Activated effector memory CD4-positive, alpha-beta T cell treated with Interleukin-2 at 50 U/mL for 16 hours (primary cell): ENCODE results near the gene OLFM1.

Experiments used
- DNase-seq: peaks from one replicate; pipeline ENCODE4 v3.0.0-alpha.2; 2020

Gene OLFM1

DNA sequence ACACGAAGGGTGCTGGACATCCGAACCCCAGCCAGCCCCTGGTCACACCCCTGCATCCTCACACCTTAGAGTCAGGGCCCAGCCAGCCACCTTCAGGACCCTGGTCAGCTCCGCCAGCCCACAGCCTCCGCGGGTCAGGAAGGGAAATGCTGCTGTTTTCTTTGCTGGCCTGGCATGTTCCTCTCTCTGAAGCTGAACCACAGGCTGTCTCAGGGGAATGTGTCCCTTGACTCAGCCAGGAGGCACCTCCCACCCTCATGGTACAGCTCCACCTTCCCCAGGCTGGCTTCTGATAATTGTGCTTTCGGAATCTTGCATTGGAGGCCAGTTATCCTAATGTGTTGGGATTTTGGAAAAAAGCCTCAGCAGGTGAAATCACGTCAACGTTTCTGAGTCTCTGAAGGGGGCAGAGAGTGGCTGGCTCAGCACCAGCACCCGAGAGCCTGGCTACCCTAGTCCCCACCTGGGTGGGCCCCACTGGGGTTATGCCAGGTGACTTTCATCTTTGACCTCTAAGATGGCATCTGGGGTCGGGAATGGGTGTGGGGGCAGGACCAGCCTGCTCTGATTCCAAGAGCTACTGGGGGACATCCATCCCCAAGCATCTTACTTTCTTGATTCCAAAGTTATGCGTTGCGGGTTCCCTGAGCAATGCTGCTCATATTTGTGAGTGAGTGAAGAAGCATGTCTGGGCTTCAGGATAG is 9.8 kb upstream of the OLFM1 start:
- no peak for DNase-seq

DNA sequence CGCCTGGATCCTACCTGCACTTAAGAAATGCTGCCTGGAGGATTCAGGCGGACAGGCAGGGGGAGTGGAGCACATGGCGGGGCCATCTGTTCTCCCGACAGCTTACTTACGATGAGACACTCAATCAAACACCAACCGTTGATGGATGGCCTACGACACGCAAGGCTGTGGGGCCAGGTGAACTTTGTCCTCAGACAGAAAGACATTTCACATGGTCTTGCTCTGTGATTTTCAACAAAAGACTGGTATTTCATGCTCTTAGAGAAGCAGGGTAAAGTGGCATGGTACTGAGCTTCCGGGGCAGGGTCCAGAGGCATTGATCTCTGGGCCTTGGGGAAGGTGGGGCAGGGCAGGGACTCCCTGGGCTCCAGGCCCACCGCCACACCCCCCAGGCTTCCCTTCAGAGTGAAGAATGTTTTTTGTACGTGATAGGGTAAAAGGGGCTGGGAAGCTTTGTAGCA is 9.1 kb upstream of the OLFM1 start:
- no peak for DNase-seq

DNA sequence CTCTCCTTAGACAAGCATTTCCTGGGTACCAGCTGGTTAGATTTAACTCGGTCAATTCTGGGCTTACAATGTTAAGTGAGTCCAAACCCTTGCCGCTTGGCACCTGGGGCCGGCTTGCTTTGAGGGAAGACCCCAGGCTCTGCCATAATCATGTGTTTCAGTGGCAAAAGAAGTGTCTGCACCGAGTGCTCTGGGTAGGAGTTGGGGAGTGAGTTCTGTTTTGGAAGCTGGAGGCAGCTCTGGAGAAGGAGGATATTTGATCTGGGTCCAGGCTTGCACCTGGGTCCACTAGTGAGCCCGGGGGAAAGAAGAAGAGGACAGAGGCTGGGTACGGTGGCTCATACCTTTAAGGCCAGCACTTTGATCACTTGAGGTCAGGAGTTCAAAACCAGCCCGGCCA is 8.4 kb upstream of the OLFM1 start:
- no peak for DNase-seq

DNA sequence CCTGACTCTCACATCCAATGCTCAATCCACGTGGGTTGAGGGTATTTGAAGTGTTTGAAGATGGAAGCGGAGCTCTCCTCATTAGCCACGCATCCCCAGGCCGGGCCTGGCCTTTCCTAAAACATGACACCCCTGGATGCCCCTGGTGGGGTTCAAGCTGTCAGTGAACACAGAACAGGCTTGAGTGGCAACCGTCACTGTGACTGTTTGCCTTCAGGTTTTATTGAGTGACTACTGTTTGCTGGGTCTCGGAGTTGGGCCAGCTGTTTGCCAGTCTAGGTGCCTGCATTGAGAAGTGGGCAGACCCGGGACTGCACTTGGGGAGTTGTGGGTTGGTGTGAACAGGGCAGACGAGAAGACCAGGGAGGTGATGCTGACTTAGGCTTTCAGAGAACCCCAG is 7.8 kb upstream of the OLFM1 start:
- no peak for DNase-seq

DNA sequence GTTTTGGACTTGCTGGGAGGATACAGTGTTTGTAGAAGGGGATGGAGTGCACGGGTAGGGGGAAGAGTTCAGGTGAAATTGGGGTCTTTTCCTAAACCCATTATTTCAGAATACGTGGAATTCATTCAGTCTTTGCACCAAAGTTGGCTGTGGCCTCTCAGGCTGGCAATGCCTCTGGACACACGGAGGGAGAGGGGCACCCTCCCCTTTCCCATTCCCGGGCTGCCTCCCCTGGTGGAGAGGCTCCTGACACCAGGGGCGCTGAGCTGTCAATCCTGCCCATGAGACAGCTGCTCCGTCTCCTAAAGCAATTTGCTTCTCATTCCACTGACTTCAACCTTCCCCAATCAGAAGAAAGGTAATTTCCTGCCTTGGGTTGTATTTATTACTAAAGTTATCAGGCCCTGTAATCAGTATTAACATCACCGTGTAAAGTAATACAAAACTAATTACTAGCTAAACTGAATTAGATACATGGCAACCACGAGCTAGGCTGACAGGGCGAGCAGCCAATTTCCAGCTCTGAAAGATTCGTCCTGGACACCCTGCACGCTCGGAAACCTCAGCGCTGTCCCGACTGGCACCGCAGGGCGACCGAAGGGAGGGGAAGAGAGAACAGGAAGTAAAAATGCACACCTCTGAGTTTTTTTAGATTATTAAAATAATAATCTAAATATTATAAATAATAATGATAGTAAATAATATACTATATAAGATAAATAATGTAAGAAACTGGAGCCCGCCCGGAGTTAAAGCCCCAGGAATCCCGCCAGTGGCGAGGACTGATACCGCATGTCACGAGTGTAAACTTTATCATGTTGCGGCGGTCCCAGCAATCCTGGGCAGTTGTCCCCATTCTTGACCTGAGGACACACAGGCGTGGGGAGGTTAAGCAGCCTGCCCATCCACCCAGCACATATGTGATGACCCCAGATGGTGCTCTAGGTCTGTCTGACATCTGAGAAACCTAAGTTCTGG is 6.9 kb upstream of the OLFM1 start:
- no peak for DNase-seq

DNA sequence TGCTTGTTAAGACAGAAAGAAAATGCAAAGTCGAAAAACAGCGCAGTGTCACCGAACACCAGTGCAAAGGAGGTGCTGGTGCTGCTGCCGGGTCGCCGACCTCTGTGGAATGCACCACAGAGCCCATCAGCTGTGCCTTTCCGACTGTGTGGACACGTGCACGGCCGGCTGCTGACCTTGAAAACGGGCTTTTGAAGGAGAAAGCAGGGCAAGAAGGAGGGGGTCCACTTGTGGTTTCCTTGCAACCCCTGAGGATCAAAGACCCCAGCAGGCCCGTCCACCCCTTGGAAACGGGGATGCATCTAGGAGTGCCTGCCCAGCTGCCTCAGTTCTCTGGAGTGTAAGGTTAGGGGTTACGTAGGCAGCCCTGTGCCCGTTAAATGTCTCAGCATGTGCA is 6.2 kb upstream of the OLFM1 start:
- DNase-seq: no peak

DNA sequence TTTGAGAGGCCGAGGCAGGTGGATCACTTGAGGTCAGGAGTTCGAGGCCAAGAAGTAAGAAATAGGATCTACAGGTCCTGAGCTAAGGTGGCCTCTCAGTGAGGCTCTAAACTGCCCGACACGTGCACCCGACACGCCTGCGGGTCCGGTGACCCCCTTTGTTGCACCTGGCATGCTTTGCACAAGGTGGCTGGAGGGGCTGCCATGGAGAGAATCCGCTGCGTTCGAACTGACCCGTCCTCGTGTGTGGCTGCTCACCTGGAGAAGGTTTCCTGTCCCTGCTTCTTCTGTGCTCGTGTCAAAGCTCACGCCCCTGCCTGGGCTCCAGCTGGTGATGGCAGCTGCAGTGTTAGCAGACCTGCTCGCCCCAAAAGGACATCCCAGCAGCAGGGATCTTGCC is 5.7 kb upstream of the OLFM1 start:
- DNase-seq: no peak

DNA sequence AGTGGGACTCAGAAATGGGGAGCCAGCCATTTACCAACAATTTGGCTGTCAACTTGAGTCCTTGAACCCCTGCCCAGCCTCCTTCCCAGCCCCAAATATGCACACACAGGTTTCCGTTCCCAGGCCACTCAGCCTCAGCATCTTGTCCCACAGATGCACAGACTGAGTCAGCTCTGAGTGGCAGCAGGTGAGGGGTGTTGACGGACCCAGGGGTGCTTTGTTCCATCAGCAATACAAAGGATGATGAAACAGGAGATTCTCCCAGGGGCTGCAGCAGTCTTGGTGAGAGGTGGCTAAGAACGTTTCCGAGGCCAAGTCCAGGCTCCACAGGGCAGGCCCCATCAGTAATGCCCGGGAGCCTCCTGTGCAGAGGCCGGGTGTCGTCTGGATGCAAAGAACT is 4.9 kb upstream of the OLFM1 start:
- no peak for DNase-seq

DNA sequence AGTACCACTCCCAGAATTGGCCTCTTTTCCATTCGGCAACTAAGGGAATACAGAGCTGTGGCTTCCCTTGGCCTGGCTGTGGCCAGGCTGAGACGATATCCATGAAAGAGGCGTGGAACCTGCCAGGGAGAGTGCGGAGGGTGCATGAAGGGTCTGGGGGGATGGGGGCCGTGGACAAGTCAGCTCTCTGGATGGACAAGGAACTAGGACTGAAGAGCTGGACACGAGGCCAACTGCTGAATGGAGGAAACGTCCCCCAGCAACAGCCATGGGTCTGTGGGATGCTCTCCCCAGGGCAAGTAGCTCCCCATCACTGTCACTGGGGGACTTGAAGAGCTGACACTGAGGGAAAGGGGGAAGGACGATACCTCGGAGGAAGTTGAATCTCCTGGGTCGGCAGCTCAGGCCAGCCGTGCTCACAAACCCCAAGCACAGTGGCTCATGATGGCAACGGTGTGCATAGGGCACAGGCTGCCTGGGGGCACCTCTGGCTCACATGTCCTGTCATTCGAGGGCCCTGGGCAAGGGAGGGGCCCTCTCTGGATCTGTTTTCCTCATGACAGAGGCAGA is 4.1 kb upstream of the OLFM1 start:
- DNase-seq: no peak

DNA sequence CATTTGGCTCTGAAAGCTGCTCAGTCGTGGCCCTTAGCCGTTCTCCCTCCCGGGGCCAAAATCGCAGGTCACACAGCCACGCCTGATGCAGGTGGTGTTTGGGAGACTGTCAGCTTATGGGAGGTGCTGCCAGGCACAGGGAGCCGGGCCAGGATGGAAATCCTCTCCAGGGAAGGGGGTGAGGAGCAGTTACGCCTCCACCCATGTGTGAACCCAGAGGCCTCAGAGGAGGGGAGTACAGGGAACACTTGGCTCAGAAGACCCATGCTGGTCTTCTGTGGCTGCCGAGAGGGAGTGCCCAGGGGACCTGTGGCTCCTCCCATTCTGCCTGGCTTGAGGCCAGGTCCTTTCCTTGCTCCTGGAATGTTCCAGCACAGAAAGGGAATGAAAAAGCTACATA is 3.6 kb upstream of the OLFM1 start:
- DNase-seq: no peak

DNA sequence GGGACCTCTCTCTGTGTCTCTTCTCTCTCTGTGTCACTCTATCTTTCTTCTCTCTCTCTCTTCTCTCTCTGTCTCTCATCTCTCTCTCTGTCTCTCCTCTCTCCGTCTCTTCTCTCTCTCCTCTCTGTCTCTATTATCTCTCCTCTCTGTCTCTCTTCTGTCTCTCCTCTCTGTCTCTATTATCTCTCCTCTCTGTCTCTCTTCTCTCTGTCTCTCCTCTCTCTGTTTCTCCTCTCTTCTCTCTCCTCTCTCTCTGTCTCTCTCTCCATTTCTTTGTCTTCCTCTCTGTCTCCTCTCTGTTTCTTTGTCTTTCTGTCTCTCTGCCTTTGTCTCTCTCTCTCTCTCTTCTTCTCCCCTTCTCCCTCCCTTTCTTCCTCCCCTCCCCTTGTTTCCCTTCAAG is 3.2 kb upstream of the OLFM1 start:
- DNase-seq: no peak

DNA sequence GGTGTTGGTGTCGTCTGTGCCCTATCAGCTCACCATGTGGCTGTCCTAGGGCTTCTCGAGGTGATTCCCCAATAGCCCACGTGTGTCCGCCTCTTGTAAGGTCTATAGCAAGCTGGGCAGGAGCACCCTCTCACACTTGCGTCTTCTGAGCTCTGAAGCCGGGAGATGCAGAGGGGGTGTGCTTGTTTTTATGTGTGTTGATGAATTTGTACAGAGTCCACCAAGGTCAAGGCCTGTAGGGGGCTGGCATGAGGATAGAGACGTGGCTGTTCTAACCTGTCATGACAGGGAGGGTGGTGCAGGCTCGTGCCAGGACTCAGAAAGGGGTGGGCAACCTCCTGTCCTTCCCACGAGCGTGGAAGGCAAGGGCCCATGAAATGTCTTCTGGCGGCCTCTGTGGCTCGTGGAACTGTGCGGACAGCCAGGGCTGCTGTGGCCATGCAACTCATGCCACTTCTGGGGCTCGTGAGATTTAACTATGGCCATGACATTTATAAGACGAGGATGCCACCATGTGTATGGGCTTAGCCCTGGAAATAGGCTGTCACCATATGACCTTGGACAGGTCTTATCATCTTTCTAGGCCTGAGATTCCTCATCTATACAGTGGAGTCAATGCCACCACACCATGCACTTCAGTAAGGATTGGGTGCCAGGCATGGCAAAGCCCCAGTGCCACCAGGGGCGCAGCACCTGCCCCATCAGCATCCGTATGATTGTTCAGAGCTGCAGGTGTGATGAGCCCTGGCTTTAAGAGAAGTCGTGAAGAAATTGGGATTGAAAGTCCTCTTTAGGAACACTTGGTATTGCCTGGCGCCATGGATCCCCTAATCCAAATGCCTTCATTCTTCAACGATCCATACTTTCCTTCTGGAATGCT is 2.3 kb upstream of the OLFM1 start:
- DNase-seq: no peak

DNA sequence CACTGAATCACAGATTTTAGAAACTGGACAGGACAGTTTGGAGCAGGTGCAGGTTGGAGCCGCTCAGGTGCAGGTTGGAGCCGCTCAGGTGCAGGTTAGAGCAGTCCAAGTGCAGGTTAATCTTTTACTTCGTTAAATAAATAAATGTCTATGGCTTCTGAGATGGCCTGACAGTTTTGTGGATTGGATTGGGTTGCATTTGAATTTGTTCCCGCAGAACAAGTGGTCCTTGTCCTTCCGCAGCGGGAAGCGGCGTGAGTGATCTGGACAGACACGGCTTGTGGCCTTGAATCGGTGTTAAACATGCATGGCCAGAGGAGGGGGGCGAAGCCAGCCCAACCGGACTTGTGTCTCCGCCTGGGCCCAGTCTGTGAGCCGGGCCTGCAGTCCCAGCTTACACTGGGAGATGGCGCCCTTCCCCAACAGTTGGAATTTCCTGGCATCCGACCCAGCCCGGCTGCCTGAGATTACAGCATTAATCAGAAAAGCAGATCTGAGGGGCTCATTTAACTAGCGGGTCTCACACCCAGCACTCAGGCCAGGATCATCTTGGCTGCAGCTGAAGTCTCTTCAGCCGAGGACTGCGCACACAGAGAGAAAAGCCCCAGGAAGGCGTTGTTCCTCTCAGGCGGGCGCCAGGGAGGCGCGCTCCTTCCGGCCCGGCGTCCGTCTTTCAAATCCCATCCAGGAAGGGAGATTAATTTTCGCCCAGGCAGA is 1.5 kb upstream of the OLFM1 start:
- DNase-seq: no peak

DNA sequence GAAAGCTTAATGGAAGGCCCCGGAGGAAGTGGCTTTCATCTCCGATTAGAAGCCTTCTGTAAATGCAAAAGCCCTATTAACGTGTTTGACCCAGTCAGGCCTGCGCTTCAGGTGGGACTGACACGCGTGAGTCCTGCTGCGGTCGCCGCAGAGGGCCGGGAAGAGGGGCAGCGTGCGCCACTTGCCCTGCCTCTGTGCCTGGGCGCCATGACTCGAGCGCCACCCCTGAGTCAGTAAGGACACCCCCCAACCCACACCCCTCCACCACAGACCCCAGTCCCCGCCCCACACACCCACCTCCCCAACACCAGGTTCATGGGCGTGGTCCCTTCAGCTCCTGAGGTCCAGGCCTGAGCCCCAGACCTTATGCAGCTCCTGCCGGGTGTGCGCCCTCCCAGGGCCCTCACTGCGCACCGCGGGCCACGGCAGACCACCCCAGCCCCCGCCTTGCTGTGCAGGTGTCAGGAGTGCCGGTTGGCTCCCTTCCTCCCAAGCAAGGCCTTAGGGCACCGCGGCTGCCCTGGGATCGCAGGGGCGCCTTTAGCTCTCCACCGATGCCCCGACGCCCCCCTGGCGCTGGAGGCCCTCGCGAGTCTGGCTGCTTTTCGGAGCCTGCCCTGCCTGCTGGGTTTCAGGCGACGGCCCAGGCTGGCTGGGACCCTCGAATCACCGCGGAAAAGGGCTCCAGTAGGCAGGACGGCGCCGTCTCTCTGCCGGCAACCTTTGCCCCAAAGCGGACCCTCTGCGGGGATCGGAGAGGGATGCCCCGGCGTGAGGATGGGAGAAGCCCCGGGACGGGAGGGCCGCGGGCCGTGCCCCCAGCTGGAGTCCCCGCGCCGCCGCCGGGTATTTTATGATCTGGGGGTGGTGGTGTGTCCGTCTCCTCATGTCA is 625 bp upstream of the OLFM1 start:
- no peak for DNase-seq

DNA sequence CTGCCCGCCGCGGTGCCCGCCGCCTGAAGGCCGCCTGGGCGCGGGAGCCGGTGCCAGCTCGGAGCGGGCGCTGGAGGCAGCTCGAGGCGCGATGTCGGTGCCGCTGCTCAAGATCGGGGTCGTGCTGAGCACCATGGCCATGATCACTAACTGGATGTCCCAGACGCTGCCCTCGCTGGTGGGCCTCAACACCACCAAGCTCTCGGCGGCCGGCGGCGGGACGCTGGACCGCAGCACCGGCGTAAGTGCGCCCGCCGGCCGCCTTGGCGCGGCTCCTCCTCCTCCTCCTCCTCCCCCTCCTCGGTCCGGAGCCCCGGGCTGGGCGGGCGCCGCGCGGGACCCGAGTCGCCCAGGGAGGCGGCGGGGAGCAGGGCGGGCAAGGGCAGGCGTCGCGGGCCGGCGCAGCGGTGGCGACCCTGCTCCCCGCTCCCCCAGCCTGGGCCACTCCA is 455 bp downstream of the OLFM1 start:
- no peak for DNase-seq

DNA sequence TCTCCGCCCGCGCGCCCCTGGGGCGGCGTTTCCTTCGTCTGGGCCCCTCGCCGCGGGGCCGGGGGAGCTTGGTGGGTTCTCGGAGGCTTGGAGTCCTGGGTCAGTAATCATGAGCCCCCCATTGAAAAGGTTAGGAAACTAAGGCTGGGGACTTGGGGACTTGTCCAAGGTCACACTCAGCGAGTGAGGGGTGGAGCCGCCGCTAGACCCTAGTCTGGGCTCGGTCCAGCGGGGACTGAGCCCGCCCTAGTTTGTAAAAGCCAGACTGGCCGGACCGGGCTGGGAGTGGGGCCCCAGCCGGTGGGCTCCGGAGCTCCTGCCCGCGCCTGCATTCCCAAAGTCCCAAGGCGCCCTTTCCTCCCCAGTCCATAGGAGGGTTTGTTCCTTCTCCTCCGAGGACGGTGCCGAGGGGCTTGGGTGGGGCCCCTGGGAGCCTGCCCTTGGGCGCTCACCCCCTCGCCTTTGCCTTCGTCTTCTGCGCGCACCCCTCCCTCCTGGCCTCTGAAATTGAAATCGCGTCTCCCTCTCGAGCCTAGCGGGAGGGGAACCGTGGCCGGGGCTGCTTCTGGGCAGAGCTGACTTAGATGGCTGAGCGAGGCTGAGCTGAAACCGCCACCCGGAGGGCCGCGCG is 995 bp downstream of the OLFM1 start:
- DNase-seq: no peak

DNA sequence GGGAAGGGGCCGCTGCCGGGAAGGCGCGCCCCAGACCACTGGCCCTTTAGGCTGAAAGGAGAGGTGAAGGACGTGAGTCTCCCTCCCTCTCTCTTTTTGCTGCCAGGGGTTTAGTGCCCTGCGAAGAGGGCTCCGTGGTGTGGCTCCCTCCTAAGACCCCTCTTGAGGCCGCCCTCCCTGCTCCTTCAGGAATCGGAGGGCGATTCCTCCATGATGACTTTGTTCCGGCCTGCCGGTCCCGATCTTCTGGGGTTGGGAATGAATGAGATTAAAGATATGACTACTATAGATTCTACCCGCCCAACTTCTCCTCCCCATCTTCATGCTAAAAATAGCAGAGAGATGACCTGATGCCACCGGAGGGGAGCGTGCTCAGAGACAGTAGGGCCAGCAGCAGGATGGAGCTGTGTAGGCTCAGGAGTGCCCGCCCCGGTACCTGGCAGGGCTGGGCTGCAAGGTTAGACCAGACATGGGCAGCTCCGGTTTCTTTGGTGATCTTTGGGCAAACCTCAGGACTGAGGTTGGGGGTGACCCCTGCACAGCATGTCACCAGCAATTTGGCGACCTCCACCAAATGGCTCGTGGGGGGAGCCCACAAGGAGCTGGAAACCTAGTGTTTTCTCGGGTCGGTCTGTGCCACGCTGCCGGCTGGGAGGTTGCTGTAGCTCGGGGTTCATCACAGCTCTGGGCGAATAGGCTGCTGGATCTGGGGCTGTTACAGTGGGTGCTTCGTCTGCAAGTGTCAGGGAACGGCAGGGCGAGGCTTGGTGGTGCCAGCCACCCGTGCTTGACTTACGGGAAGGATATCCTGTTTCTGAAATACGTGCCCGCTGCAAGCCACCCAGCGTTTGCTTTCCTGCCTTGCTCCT is 1.7 kb downstream of the OLFM1 start:
- DNase-seq: no peak

DNA sequence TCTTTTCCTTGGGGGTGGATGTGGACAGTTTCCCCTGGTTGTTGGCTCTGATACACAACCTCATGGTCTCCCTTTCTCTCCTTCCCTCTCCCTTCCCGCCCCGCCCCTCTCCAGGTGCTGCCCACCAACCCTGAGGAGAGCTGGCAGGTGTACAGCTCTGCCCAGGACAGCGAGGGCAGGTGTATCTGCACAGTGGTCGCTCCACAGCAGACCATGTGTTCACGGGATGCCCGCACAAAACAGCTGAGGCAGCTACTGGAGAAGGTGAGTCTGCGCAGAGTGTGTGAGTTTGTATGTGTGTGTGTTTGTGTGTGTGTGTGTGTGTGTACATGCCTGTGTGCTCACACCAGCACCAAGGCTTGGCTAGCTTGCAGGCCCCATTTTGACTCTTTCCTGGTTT is 2.6 kb downstream of the OLFM1 start:
- DNase-seq: no peak

DNA sequence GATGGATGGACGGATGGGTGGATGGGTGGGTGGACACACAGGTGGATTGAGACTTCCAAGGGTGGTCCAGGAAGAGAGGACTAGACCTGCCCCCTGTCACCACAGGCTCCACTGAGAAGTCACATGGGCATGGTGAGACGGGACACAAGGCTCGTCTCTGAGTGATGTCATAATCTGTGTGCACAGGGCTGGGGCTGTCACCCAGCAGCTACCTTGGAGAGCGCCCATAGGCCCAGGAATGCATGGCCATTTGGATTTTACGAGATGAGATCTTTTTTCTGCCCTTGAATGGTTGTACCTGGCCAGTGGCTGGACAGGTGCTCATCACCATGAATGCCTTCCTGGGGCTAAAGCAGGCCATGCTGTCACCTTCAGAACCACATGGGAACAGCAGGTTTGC is 3.1 kb downstream of the OLFM1 start:
- no peak for DNase-seq

DNA sequence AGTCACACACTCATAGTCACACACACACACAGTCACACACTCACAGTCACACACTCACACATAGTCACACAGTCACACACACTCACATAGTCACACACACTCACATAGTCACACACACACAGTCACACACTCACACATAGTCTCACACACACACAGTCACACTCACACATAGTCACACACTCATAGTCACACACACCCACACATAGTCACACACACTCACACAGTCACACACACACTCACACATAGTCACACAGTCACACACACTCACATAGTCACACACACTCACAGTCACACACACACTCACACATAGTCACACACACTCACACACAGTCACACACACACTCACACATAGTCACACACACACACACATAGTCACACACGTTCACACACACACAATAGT is 4.1 kb downstream of the OLFM1 start:
- DNase-seq: no peak
